ENCODE measurements around the gene MROH2A.

Gene MROH2A

DNA sequence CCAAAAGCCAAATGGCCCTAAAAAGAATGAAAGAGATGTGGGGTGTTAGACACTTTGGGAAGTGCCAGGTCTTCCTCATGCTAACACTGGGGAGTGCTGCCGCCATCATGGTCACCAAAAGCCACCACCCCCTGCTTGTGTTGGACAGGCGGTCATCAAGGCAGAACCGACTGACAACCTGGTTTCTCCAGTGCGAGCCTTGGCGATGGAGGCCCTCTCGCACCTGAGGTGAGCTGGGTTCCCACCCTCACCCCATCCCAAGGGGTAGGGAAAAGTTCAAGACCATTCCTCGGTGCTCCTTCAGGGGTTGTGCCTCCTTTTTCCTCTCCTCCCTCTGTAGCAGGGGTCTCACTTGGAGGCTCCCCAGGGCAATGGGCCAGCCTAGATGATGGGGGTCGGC lies 33.6 kb downstream of the MROH2A start:
- no peak overlapping the region for H3K4me2 ChIP-seq (ENCODE audit: low read length)
- H2AFZ ChIP-seq (ENCODE audit: low read depth, low read length), result no peak overlapping the region
- H3K27ac ChIP-seq (ENCODE audit: low read length), result no peak overlapping the region
- H3K79me2 ChIP-seq (ENCODE audit: low read length), result no peaks in the 10 kb centered on the region
- no peaks in the 10 kb centered on the region for H3K9me3 ChIP-seq (ENCODE audit: insufficient read depth, low read length)
- no peaks in the 10 kb centered on the region for H4K20me1 ChIP-seq (ENCODE audit: insufficient read depth, low read length)
- H3K27me3 ChIP-seq (ENCODE audit: low read depth, low read length), result no peaks in the 10 kb centered on the region
- no peak overlapping the region for H3K4me3 ChIP-seq (ENCODE audit: low read length)
- H3K9ac ChIP-seq (ENCODE audit: low read length), result no peak overlapping the region
- TF ChIP-seq EZH2phosphoT487 (IDR thresholded peaks at IDR 0.05; ENCODE audit: low read depth), result no peak
- TF ChIP-seq, protein P1, sequence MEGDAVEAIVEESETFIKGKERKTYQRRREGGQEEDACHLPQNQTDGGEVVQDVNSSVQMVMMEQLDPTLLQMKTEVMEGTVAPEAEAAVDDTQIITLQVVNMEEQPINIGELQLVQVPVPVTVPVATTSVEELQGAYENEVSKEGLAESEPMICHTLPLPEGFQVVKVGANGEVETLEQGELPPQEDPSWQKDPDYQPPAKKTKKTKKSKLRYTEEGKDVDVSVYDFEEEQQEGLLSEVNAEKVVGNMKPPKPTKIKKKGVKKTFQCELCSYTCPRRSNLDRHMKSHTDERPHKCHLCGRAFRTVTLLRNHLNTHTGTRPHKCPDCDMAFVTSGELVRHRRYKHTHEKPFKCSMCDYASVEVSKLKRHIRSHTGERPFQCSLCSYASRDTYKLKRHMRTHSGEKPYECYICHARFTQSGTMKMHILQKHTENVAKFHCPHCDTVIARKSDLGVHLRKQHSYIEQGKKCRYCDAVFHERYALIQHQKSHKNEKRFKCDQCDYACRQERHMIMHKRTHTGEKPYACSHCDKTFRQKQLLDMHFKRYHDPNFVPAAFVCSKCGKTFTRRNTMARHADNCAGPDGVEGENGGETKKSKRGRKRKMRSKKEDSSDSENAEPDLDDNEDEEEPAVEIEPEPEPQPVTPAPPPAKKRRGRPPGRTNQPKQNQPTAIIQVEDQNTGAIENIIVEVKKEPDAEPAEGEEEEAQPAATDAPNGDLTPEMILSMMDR (IDR thresholded peaks at IDR 0.05; ENCODE audit: low read depth, low read length), result no peak
- H3K36me3 ChIP-seq (replicated peaks; ENCODE audit: low read depth, low read length), result no peaks in the 10 kb centered on the region
- H3K4me1 ChIP-seq (ENCODE audit: low read length), result no peaks in the 10 kb centered on the region

DNA sequence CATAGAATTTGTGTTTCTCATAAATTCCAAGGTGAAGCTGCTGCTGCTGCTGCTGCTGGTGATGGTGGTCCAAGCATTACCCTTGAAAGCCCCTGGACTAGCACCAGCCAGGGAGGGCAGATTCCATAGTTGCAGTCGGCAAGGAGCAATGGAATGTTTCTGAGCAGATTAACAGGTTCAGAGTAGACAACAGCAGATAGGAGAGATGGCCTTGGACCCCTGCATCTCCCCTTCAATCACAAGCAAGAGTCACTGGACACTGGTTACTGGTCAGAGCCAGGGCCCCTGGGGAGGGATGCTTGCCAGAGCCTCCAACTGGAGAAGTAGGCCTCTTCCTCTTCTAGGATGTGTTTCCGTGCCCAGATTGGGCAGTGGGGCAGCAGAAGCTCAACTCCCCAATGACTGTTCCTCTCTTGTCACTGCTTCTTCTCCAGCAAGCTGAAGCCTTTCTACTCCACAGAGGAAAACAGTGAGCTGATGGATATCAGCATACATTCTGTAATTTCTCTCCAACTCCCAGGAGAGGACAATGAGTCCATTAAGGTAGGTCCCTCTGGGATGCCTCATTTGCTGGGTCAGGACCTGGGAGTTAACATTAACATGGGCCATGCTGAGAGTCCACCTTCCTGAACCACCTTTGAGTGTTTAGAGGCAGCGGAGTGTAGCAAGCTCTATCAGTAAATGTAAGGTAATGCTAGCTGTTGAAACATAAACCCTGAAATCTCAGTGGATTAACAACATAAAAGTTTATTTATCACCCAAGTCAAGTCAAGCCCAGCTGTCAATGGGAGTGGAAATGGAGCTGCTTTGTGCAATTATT lies 35.3 kb downstream of the MROH2A start:
- no peak overlapping the region for H2AFZ ChIP-seq (ENCODE audit: low read depth, low read length)
- no peak overlapping the region for H3K4me2 ChIP-seq (ENCODE audit: low read length)
- TF ChIP-seq, protein P1 (IDR thresholded peaks at IDR 0.05; ENCODE audit: low read depth, low read length), result no peak
- TF ChIP-seq EZH2phosphoT487 (IDR thresholded peaks at IDR 0.05; ENCODE audit: low read depth), result no peak
- H3K27ac ChIP-seq (ENCODE audit: low read length), result no peak overlapping the region
- no peaks in the 10 kb centered on the region for H3K4me1 ChIP-seq (ENCODE audit: low read length)
- H3K9ac ChIP-seq (ENCODE audit: low read length), result no peak overlapping the region
- H3K36me3 ChIP-seq (replicated peaks; ENCODE audit: low read depth, low read length), result no peaks in the 10 kb centered on the region
- no peaks in the 10 kb centered on the region for H3K27me3 ChIP-seq (ENCODE audit: low read depth, low read length)
- H3K79me2 ChIP-seq (ENCODE audit: low read length), result no peaks in the 10 kb centered on the region
- no peaks in the 10 kb centered on the region for H4K20me1 ChIP-seq (ENCODE audit: insufficient read depth, low read length)
- no peaks in the 10 kb centered on the region for H3K9me3 ChIP-seq (ENCODE audit: insufficient read depth, low read length)
- H3K4me3 ChIP-seq (ENCODE audit: low read length), result no peak overlapping the region

DNA sequence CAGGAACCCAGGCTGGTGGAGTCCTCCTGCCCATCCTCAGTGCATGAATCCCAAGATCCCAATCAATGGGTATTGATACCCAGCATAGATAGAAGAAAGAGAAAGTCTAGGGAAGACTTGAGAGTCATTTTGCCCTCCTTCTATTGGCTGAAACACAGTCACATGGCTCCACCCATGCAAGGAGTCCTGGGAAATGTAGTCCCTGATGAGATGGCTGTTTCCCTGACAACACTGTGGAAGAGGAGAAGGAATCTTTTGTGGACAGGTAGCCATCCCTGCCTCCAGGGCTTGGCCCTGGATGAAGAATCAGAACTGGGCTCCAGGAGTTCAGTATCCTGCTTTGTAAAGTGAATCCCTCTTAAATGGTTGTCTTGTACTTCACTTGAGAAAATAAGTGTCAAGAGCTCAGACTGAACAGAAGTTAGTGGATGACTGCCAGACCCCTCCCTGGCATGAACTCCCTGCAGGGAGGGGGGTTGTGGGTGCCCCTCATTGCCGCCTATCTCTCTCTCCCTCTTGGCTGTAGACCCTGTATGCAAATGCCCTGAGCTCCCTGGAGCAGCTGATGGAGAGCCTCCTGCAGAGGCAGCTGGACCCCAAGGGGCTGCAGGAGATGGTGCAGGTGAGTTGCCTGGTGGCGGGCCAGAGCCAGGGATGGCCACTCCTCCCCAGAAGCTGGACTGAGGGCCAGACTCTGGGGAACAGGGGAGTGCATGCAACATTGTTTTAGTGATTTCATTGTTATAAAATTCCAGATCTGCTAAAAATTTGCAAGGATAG lies 36.1 kb downstream of the MROH2A start:
- no peaks in the 10 kb centered on the region for H3K36me3 ChIP-seq (replicated peaks; ENCODE audit: low read depth, low read length)
- no peak overlapping the region for H3K4me3 ChIP-seq (ENCODE audit: low read length)
- no peak for TF ChIP-seq EZH2phosphoT487 (IDR thresholded peaks at IDR 0.05; ENCODE audit: low read depth)
- TF ChIP-seq, protein P1 (IDR thresholded peaks at IDR 0.05; ENCODE audit: low read depth, low read length), result no peak
- H3K9ac ChIP-seq (ENCODE audit: low read length), result no peak overlapping the region
- no peaks in the 10 kb centered on the region for H3K9me3 ChIP-seq (ENCODE audit: insufficient read depth, low read length)
- H3K27me3 ChIP-seq (ENCODE audit: low read depth, low read length), result no peaks in the 10 kb centered on the region
- H2AFZ ChIP-seq (ENCODE audit: low read depth, low read length), result no peak overlapping the region
- no peaks in the 10 kb centered on the region for H4K20me1 ChIP-seq (ENCODE audit: insufficient read depth, low read length)
- no peak overlapping the region for H3K4me2 ChIP-seq (ENCODE audit: low read length)
- no peak overlapping the region for H3K27ac ChIP-seq (ENCODE audit: low read length)
- H3K79me2 ChIP-seq (ENCODE audit: low read length), result no peaks in the 10 kb centered on the region
- no peaks in the 10 kb centered on the region for H3K4me1 ChIP-seq (ENCODE audit: low read length)

DNA sequence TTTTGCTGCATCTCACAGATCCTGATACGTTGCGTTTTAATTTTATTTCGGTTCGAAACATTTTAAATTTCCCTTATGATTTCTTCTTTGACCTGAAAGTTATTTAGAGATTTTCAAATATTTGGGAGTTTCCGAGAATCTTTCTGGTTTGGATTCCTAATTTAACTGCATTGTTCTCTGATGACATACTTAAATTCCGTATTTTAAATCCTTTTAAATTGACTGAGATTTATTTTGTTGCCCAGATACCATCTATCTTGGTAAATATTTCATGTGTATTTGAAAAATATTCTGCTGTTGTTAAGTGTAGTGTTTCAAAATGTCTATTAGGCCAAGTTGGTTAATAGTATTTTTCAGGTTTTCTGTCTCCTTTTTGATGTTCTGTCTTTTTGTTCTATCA lies 37.7 kb downstream of the MROH2A start:
- H2AFZ ChIP-seq (ENCODE audit: low read depth, low read length), result no peak overlapping the region

More for the DNA sequence above, 37.7 kb downstream of the MROH2A start:
- Histone ChIP-seq H3K9ac (ENCODE audit: low read length) (no peak overlapping the region), H4K20me1 (ENCODE audit: insufficient read depth, low read length) (no peaks in the 10 kb centered on the region), H3K4me2 (ENCODE audit: low read length) (no peak overlapping the region), H3K36me3 (replicated peaks; ENCODE audit: low read depth, low read length) (no peaks in the 10 kb centered on the region), H3K27me3 (ENCODE audit: low read depth, low read length) (no peaks in the 10 kb centered on the region), H3K9me3 (ENCODE audit: insufficient read depth, low read length) (no peaks in the 10 kb centered on the region), H3K79me2 (ENCODE audit: low read length) (no peaks in the 10 kb centered on the region), H3K4me3 (ENCODE audit: low read length) (no peak overlapping the region), H3K4me1 (ENCODE audit: low read length) (no peaks in the 10 kb centered on the region), H3K27ac (ENCODE audit: low read length) (no peak overlapping the region)
- TF ChIP-seq EZH2phosphoT487 (IDR thresholded peaks at IDR 0.05; ENCODE audit: low read depth), result no peak
- TF ChIP-seq, protein P1 (IDR thresholded peaks at IDR 0.05; ENCODE audit: low read depth, low read length), result no peak
